ENCODE results near the gene OTOS.

OTOS gene

GRCh38 chr2:240135706-240136012 is 4.8 kb downstream of the OTOS start:
- no peak for DNase-seq

GRCh38 chr2:240134956-240135520 is 5.4 kb downstream of the OTOS start:
- DNase-seq, result peak; percentile 23

GRCh38 chr2:240134466-240134865 is 6.0 kb downstream of the OTOS start:
- peak; percentile 13 for DNase-seq

GRCh38 chr2:240133401-240133800 is 7.1 kb downstream of the OTOS start:
- peak; percentile 4 for DNase-seq

DNA sequence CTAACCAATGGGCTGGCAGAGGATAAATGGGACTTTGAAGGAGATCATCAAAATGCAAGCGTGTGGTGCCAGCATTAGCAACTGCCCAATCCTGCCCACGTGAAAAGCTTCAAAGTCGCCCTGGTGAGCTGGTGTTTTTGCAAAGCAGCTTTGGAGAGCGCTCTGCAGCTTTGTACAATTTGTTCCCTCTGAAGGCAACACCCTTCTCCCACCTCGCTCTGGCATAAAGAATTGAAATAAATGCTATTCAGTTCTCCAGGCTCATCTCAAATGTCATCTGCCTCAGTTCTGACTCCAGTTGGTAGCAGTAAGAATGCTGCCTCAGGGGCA is 7.8 kb downstream of the OTOS start:
- DNase-seq, result peak; percentile 1

- DNase-seq, result peak; percentile 36
Observed at GRCh38 chr2:240131941-240132650, 8.4 kb downstream of the OTOS start.

- DNase-seq, result peak; percentile 12
Observed at GRCh38 chr2:240131296-240131695, 9.2 kb downstream of the OTOS start.

- no peak for DNase-seq
Observed at GRCh38 chr2:240130393-240131195, 9.9 kb downstream of the OTOS start.

- peak; percentile 9 for DNase-seq
Observed at GRCh38 chr2:240129731-240130392, 10.6 kb downstream of the OTOS start.

GRCh38 chr2:240129311-240129710 is 11.1 kb downstream of the OTOS start:
- DNase-seq, result peak; percentile 13

GRCh38 chr2:240128608-240129145 is 11.8 kb downstream of the OTOS start:
- DNase-seq, result peak; percentile 29

- peak; percentile 1 for DNase-seq
Observed at GRCh38 chr2:240127911-240128607, 12.4 kb downstream of the OTOS start.

- DNase-seq, result peak; percentile 25
Observed at GRCh38 chr2:240127191-240127750, 13.2 kb downstream of the OTOS start.

- DNase-seq, result no peak
Observed at GRCh38 chr2:240126731-240127130, 13.7 kb downstream of the OTOS start.

- peak; percentile 4 for DNase-seq
Observed at GRCh38 chr2:240125742-240126141, 14.7 kb downstream of the OTOS start.

DNA sequence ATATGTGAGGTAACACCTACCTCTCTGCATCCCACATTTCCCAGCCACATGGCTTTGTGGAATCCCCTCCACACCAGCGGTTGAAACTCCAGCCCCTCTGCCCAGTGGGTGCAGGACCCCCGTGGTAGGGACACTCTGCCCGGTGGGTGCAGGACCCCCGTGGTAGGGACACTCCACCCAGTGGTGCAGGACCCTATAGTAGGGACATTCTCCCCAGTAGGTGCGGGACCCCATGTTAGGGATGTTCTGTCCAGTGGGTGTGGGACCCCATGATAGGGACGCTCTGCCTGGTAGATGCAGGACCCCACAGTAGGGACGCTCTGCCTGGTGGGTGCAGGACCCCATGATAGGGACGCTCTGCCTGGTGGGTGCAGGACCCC is 15.8 kb downstream of the OTOS start:
- peak; percentile 29 for DNase-seq

DNA sequence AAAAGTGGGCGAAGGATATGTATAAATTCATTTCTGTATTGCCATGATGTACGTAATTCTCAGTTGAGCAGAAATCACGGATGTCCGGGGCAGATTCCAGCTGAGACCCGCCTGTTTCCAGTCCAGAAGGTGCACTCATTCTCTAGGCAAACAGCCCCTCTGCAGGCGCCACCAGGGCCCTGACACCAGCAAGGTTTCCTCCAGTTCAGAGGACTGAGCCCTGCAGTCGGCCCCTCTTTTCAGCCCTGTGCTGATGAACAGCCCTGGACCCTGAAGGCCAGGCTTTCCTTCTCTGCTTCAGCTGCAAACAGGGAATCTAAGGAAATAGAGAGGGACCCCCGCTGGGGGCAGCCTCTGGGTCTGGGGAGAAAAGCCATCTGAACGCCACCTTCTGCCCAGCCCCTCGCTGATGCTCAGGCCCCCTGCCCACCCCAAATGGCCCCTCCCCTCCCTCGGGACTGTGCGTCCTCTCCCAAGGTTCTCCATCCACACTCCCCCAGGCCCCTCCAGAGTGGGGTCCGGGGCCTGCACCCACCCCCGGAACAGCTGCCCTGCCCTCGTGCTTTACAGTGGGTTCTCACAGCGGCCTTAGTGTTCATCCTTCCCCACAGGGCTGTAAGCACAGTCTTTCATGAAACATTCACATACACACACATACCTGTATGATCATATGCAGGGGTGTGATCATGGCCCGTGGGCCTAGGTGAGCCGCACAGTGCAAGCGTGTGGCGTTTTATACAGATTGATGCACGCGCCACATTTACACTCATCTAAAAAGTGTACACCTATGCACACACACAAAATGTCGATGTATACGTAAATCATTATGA is 16.4 kb downstream of the OTOS start:
- DNase-seq, result peak; percentile 30

DNA sequence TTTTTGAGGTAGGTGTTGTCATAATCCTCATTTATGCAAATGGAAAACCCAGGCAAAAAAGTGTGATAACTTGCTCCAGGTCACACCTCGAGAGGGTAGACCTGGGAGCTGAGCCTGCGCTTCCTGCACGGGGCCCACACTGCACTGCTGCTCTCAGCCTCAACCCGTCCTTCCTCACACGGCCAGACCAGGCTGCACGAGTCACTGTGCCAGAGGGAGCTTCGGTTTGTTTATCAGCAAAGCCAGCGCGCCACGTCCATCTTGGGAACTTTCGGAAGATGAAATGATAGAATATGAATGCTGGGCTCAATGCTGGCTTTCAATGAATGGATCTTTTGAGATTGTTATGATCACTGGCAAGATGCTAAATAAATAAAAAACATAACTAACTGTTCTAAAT is 18.8 kb downstream of the OTOS start:
- DNase-seq, result no peak

GRCh38 chr2:240121190-240121589 is 19.3 kb downstream of the OTOS start:
- no peak for DNase-seq

DNA sequence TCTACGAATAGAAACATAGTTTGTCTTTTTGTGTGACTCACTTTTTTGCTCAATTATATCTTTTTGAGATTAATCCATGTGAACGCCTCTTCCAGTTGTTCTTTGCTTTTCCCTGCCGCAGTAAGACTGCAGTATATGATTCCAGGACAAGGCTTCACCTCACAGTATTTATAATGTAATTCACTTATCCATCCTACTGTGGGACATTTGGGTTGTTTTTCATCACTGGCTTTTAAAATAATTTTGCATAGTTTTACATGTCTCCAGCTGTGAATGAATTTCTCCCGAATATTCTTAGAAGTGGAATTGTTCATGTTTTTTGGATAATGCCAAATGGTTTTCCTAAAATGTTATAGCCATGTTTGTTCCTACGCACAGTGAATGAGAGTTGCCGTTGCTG is 26.2 kb downstream of the OTOS start:
- no peak for DNase-seq

DNA sequence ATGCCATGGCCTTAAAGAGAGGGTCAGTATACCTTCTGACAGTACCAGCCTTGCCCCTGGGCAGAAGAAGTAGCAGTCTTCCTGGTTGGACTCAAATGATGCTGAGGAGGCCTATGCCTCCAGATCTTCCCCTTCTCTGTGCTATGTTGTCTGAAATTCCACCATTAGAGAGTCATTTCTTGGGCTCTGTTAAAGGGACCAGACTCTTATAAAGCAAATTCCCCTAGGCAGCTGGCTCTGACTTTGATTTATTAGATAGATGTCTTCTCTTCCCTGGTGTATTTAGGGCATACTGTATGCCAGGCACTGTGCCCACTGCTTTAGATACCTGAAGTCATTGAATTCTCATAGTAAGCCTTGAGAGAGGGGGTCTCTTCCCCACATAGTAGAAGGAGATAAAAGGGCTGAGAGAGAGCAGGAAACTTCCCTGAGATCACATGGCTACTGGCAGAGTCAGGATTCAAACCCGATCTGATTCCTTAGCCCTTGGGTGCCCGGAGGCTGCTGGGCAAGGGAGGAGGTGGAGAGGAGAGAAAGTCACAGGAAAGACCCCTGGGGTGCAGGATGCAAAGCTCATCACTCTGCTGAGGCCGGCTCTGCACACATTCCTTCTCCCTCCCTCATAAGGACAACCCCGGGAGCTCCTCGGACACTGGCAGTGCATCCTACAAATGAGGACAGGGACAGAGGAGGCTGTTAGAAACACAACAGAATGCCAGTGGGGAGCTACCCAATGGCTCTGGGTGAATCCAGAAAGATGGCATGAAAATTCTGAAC is 27.4 kb downstream of the OTOS start:
- no peak for DNase-seq

All from right forelimb (tissue), 1 donor.